Mucosa of descending colon (tissue), 3 donors: ENCODE results near the gene RUSF1. TPM values are rescaled to one million over a fixed set of nuclear protein-coding genes. Genes with fewer than 3 reads are reported as not detected.

ENCODE experiments used
- ATAC-seq: fragments of 200-7000 bp; cut with Tn5 transposase; one replicate; pipeline ENCODE4 v1.9.1; 2020; ENCODE audit warnings: mild to moderate bottlenecking, moderate library complexity
- DNase-seq, 3 donors: peaks; one replicate each; pipeline ENCODE4 v3.0.0-alpha.2; 2020
- H3K36me3 ChIP-seq: fragments of 200-600 bp; one replicate; pipeline ENCODE4 v1.8.0; 2021; ENCODE audit warnings: low read depth, mild to moderate bottlenecking
- H3K4me1 ChIP-seq: fragments of 200-600 bp; one replicate; pipeline ENCODE4 v1.8.0; 2021; ENCODE audit warnings: low read depth, mild to moderate bottlenecking
- H3K4me3 ChIP-seq: fragments of 200-600 bp; one replicate; pipeline ENCODE4 v1.8.0; 2021; ENCODE audit warnings: mild to moderate bottlenecking
- H3K9me3 ChIP-seq: fragments of 200-600 bp; one replicate; pipeline ENCODE4 v1.8.0; 2021; ENCODE audit warnings: mild to moderate bottlenecking
- intact Hi-C, 2 donors: fragments of 100-400 bp; cut with DNase I in 1 of 2; cut with micrococcal nuclease in 1 of 2; formaldehyde crosslinking; loops; one replicate each; pipeline versions ENCODE4 v1.11.0 to v1.11.1; 2022; cut with DNase I, micrococcal nuclease
- total RNA-seq, 3 donors: library from RNA; stranded (reverse); fragmentation: NEBNext Ultra II Directional in 2 of 3; extraction: Animal tissue kit (Norgen Biotek cat#: 25700) in 2 of 3; gene quantifications; one replicate each; pipeline versions ENCODE4 v1.2.1 to v1.2.4, GENCODE V29; 2021 to 2023
- TF ChIP-seq, protein P1 (sequence below): fragments of 200-600 bp; IDR thresholded peaks from one replicate; pipeline ENCODE4 v1.8.0; 2022; ENCODE audit warnings: antibody characterized with exemption, mild to moderate bottlenecking
- donor health status: DM: no; HTN: no; CAD: no; lungs with moderate emphysema.
- donor health status: DM: no; HTN: no; CAD: no.
- donor health status: DM: no; HTN: yes; CAD: no.

Gene RUSF1
- total RNA-seq, 3 donors from 2014 or later, result 48.3 to 66.7 (median 51.7) TPM

GRCh38 chr16:31488468-31489297, 19.5 kb downstream of the RUSF1 start:
- peak in 1 of 3 donors; percentile 65 for DNase-seq
- Histone ChIP-seq H3K36me3 (no peaks in the 10 kb centered on the region), H3K4me1 (peaks cover 20% of the 10 kb centered on the region), H3K9me3 (no peaks in the 10 kb centered on the region), H3K4me3 (no peak overlapping the region)
- intact Hi-C loops, result no loop called here
- TF ChIP-seq, protein P1, sequence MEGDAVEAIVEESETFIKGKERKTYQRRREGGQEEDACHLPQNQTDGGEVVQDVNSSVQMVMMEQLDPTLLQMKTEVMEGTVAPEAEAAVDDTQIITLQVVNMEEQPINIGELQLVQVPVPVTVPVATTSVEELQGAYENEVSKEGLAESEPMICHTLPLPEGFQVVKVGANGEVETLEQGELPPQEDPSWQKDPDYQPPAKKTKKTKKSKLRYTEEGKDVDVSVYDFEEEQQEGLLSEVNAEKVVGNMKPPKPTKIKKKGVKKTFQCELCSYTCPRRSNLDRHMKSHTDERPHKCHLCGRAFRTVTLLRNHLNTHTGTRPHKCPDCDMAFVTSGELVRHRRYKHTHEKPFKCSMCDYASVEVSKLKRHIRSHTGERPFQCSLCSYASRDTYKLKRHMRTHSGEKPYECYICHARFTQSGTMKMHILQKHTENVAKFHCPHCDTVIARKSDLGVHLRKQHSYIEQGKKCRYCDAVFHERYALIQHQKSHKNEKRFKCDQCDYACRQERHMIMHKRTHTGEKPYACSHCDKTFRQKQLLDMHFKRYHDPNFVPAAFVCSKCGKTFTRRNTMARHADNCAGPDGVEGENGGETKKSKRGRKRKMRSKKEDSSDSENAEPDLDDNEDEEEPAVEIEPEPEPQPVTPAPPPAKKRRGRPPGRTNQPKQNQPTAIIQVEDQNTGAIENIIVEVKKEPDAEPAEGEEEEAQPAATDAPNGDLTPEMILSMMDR, result no peak
- ATAC-seq, result no peak

DNA sequence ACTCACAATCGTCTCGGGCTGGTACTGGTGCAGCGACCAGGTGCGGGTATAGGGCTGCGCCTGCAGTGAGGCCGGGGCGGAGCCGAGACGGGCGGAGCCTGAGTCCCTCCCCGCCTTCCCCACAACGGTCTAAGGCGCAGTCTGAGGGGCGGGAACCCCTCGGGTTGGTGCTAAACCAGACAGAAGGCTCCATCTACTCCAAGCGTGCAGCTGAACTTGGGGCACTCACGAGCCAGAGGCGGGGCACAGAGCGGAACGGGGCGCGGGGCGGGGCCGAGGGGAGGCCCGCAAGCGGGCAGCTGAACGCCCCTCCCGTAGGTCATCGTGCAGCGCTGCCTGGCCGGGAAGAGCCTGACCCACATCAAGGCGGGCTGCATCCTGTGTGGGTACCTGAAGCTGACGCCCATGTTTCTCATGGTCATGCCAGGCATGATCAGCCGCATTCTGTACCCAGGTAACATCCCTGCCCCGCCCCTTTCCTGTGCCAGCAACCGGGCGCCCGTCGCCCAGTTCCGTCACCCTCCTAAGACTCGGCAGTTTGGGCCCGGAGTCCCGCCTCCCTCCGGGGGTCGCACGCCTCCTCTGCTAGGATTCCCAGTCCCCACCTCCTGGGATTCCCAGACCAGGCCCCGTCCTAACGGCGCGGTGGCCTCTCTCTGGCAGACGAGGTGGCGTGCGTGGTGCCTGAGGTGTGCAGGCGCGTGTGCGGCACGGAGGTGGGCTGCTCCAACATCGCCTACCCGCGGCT, 20.3 kb downstream of the RUSF1 start:
- no peaks in the 10 kb centered on the region for H3K36me3 ChIP-seq
- DNase-seq, result peak; percentile 77 to 87 (median 85)
- H3K4me1 ChIP-seq, result peaks cover 20% of the 10 kb centered on the region
- TF ChIP-seq, protein P1, result no peak
- no peaks in the 10 kb centered on the region for H3K9me3 ChIP-seq
- H3K4me3 ChIP-seq, result no peak overlapping the region
- intact Hi-C loops, result no loop called here
- peak; percentile 86 for ATAC-seq

GRCh38 chr16:31487071-31487719, 21.0 kb downstream of the RUSF1 start:
- Histone ChIP-seq H3K9me3 (no peaks in the 10 kb centered on the region), H3K4me3 (no peak overlapping the region), H3K36me3 (no peaks in the 10 kb centered on the region), H3K4me1 (peaks cover 20% of the 10 kb centered on the region)
- no peak for ATAC-seq
- intact Hi-C loops, result no loop called here
- peak in 2 of 3 donors; percentile 53 to 64 for DNase-seq
- TF ChIP-seq, protein P1, result no peak

GRCh38 chr16:31486045-31486444, 22.1 kb downstream of the RUSF1 start:
- H3K4me3 ChIP-seq, result no peak overlapping the region

GRCh38 chr16:31485571-31485970, 22.6 kb downstream of the RUSF1 start:
- ATAC-seq (no peak), DNase-seq (peak in 1 of 3 donors; percentile 57)
- H3K9me3 ChIP-seq, result no peaks in the 10 kb centered on the region
- TF ChIP-seq, protein P1, result no peak
- peaks cover 24% of the 10 kb centered on the region for H3K4me1 ChIP-seq
- no peaks in the 10 kb centered on the region for H3K36me3 ChIP-seq
- intact Hi-C loops, result no loop called here
- H3K4me3 ChIP-seq, result no peak overlapping the region

More at GRCh38 chr16:31486045-31486444, 22.1 kb downstream of the RUSF1 start:
- H3K36me3 ChIP-seq, result no peaks in the 10 kb centered on the region
- intact Hi-C loops, result no loop called here
- ATAC-seq, result no peak
- no peak for DNase-seq
- peaks cover 20% of the 10 kb centered on the region for H3K4me1 ChIP-seq
- H3K9me3 ChIP-seq, result no peaks in the 10 kb centered on the region
- TF ChIP-seq, protein P1, result no peak
